Neutrophil (primary cell): Measurements from ENCODE around the gene CRBN.
A peak's percentile ranks its signal among the peaks of the same experiment; 100 is the strongest.

ENCODE experiments used
- H3K27ac ChIP-seq: fragments of 200-600 bp; sonication (generic); 2 replicates; pipeline ENCODE4 v1.5.1; 2016; ENCODE audit warnings: mild to moderate bottlenecking, moderate library complexity
- H3K27me3 ChIP-seq: fragments of 200-600 bp; sonication (generic); 2 replicates; pipeline ENCODE4 v1.6.0; 2016; ENCODE audit warnings: mild to moderate bottlenecking
- H3K36me3 ChIP-seq: fragments of 200-600 bp; sonication (generic); 2 replicates; pipeline ENCODE4 v1.5.1; 2017
- H3K4me1 ChIP-seq, 2 experiments: fragments of 200-600 bp in 1 of 2; sonication (generic) in 1 of 2; 1 replicate in 1 of 2; 2 replicates in 1 of 2; pipeline versions ENCODE4 v1.5.1 to v1.6.1; 2013 to 2016; ENCODE audit warnings: low read depth in 1 of 2, low read length in 1 of 2, mild to moderate bottlenecking in 1 of 2, moderate library complexity in 1 of 2; ENCODE audit not compliant: control insufficient read depth in 1 of 2, insufficient read depth in 1 of 2
- H3K4me3 ChIP-seq, 2 experiments: fragments of 200-600 bp in 1 of 2; sonication (generic) in 1 of 2; 1 replicate in 1 of 2; 2 replicates in 1 of 2; pipeline ENCODE4 v1.5.1; 2013 to 2016; ENCODE audit warnings: low read depth in 1 of 2, low read length in 1 of 2, mild to moderate bottlenecking in 1 of 2, moderate library complexity in 1 of 2
- H3K9me3 ChIP-seq: fragments of 200-600 bp; sonication (generic); 2 replicates; pipeline ENCODE4 v1.5.1; 2016
- CTCF ChIP-seq: fragments of 200-600 bp; sonication (generic); IDR thresholded peaks from 2 replicates; pipeline ENCODE4 v1.5.1; 2016; ENCODE audit warnings: antibody characterized with exemption

The CRBN gene

GRCh38 chr3:3179407-3180094 is at the start of gene CRBN:
TSS of gene CRBN (minus strand) at chr3:3179691. CDS start at chr3:3179687, 4 bp downstream.
- H3K4me1 ChIP-seq = peaks cover 19 to 23% of the 10 kb centered on the region in 2 experiments
- TF ChIP-seq CTCF = peak; percentile 97
- no peaks in the 10 kb centered on the region for H3K9me3 ChIP-seq
- no peaks in the 10 kb centered on the region for H3K27me3 ChIP-seq
- H3K27ac ChIP-seq = peak within 1 kb of the TSS; percentile 77
- peak within 1 kb of the TSS; percentile 85 to 89 for H3K4me3 ChIP-seq
- H3K36me3 ChIP-seq = peaks cover 16% of the 10 kb centered on the region

GRCh38 chr3:3227640-3228039 is 48.1 kb upstream of the CRBN start:
- Histone ChIP-seq H3K36me3 (no peaks in the 10 kb centered on the region), H3K9me3 (no peaks in the 10 kb centered on the region), H3K27ac (no peak overlapping the region), H3K27me3 (no peaks in the 10 kb centered on the region), H3K4me3 (no peak overlapping the region), H3K4me1 (no peaks in the 10 kb centered on the region)
- TF ChIP-seq CTCF = no peak

GRCh38 chr3:3221528-3221927 is 42.0 kb upstream of the CRBN start:
- Histone ChIP-seq H3K4me1 (no peaks in the 10 kb centered on the region), H3K27ac (no peak overlapping the region), H3K9me3 (no peaks in the 10 kb centered on the region), H3K4me3 (no peak overlapping the region), H3K36me3 (no peaks in the 10 kb centered on the region), H3K27me3 (no peaks in the 10 kb centered on the region)
- TF ChIP-seq CTCF = no peak

- H3K27ac ChIP-seq = no peak overlapping the region
- H3K9me3 ChIP-seq = no peaks in the 10 kb centered on the region
- no peaks in the 10 kb centered on the region for H3K27me3 ChIP-seq
- H3K4me1 ChIP-seq = no peaks in the 10 kb centered on the region
- H3K4me3 ChIP-seq = no peak overlapping the region
- no peak for TF ChIP-seq CTCF
- H3K36me3 ChIP-seq = no peaks in the 10 kb centered on the region
Measured at GRCh38 chr3:3216401-3216800, 36.9 kb upstream of the CRBN start.

GRCh38 chr3:3212781-3213440 is 33.4 kb upstream of the CRBN start:
- Histone ChIP-seq H3K4me3 (no peak overlapping the region), H3K9me3 (no peaks in the 10 kb centered on the region), H3K27ac (no peak overlapping the region), H3K4me1 (no peaks in the 10 kb centered on the region), H3K36me3 (no peaks in the 10 kb centered on the region), H3K27me3 (no peaks in the 10 kb centered on the region)
- TF ChIP-seq CTCF = no peak
